ENCODE results near the gene TFAP2E. TPM values are rescaled to one million over a fixed set of nuclear protein-coding genes. Genes with fewer than 3 reads are reported as not detected.
"Not testable (repeated sequence)": the region's sequence is repeated elsewhere in the genome, so short reads cannot be mapped to it uniquely, and the experiment has no call there.

Gene TFAP2E
- total and polyA plus RNA-seq, 2 donors from 2014 or later = 0.28 to 1.0 TPM

DNA sequence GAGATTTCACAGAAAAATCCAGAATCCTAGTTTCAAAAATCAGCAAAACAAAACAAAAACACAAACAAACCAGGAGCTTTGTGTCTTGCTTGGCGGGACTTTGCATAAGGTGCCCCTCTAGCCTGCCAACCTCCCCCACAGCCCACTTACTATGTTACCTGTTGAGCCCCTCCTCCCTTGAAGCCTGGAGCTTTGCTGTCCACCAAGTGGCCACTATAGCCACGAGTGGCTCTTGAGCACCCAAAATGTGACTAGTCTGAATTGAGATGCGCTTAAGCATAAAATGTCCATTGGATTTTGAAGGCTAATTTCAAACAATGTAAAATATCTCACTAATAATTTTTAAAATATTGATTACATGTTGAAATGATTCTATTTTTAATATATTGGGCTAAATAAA, 12.2 kb downstream of the TFAP2E start:
- Histone ChIP-seq H3K36me3 (ENCODE audit: control insufficient read depth in 2 of 3, insufficient read depth in 3 of 3, low read length in 3 of 3) (no peaks in the 10 kb centered on the region), H3K4me1 (ENCODE audit: control insufficient read depth in 2 of 3, insufficient read depth in 2 of 3, low read depth in 1 of 3, low read length in 3 of 3) (no peaks in the 10 kb centered on the region), H3K27me3 (ENCODE audit: control insufficient read depth, insufficient read depth, low read length) (no peaks in the 10 kb centered on the region), H3K9me3 (ENCODE audit: control insufficient read depth in 2 of 3, insufficient read depth in 1 of 3, low read length in 3 of 3) (no peaks in the 10 kb centered on the region), H3K9ac (ENCODE audit: low read length in 3 of 3) (no peak overlapping the region), H3K4me3 (ENCODE audit: low read length in 3 of 3) (no peak overlapping the region), H3K27ac (ENCODE audit: low read depth in 2 of 2, low read length in 2 of 2) (no peak overlapping the region)
- DNase-seq = no peak
- TF ChIP-seq, protein P1, sequence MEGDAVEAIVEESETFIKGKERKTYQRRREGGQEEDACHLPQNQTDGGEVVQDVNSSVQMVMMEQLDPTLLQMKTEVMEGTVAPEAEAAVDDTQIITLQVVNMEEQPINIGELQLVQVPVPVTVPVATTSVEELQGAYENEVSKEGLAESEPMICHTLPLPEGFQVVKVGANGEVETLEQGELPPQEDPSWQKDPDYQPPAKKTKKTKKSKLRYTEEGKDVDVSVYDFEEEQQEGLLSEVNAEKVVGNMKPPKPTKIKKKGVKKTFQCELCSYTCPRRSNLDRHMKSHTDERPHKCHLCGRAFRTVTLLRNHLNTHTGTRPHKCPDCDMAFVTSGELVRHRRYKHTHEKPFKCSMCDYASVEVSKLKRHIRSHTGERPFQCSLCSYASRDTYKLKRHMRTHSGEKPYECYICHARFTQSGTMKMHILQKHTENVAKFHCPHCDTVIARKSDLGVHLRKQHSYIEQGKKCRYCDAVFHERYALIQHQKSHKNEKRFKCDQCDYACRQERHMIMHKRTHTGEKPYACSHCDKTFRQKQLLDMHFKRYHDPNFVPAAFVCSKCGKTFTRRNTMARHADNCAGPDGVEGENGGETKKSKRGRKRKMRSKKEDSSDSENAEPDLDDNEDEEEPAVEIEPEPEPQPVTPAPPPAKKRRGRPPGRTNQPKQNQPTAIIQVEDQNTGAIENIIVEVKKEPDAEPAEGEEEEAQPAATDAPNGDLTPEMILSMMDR (IDR thresholded peaks at IDR 0.05; ENCODE audit: borderline replicate concordance, extremely low read depth, insufficient read depth) = no peak
- no peak for FAIRE-seq
- intact Hi-C loops (cut with DNase I) = no loop called here

DNA sequence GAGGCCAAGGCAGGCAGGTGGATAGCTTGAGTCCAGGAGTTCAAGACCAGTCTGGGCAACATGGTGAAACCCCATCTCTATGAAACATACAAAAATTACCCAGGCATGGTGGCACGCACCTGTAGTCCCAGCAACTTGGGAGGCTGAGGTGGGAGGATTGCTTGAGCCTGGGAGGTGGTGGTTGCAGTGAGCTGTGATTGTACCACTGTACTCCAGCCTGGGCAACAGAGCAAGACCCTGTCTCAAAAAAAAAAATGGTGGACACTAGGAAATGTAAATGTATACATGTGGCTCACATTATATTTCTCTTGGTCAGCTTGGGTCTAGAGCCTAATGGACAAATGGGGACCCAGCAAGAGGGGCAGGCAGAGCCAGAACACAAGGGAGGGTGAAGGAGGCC, 12.7 kb downstream of the TFAP2E start:
- H3K9me3 ChIP-seq (ENCODE audit: control insufficient read depth in 2 of 3, insufficient read depth in 1 of 3, low read length in 3 of 3); H3K4me1 ChIP-seq (ENCODE audit: control insufficient read depth in 2 of 3, insufficient read depth in 2 of 3, low read depth in 1 of 3, low read length in 3 of 3); FAIRE-seq; H3K9ac ChIP-seq (ENCODE audit: low read length in 3 of 3); H3K4me3 ChIP-seq (ENCODE audit: low read length in 3 of 3); H3K36me3 ChIP-seq (ENCODE audit: control insufficient read depth in 2 of 3, insufficient read depth in 3 of 3, low read length in 3 of 3); DNase-seq; H3K27me3 ChIP-seq (ENCODE audit: control insufficient read depth, insufficient read depth, low read length); H3K27ac ChIP-seq (ENCODE audit: low read depth in 2 of 2, low read length in 2 of 2); intact Hi-C loops (cut with DNase I): not testable (repeated sequence)

DNA sequence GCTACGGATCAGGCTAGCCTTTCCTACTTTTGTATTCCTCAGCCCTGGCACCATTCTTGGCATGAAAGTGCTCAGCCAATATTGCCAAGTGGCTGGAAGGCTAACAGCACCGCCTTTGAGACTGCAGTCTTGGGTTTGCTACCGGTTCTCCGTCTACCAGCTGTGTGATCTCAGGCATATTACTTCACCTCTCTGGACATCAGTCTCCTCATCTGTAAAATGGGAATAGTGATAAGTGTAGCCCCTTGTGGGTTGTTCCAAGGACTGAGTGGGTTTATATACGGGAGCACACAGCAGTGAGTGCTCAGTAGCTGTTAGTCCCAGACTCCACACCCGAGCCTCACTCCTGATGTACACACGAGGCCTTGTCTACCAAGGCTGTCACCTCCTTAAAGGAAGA, 13.7 kb downstream of the TFAP2E start:
- Histone ChIP-seq H3K4me1 (ENCODE audit: control insufficient read depth in 2 of 3, insufficient read depth in 2 of 3, low read depth in 1 of 3, low read length in 3 of 3) (no peaks in the 10 kb centered on the region), H3K9me3 (ENCODE audit: control insufficient read depth in 2 of 3, insufficient read depth in 1 of 3, low read length in 3 of 3) (no peaks in the 10 kb centered on the region), H3K27ac (ENCODE audit: low read depth in 2 of 2, low read length in 2 of 2) (no peak overlapping the region), H3K36me3 (ENCODE audit: control insufficient read depth in 2 of 3, insufficient read depth in 3 of 3, low read length in 3 of 3) (no peaks in the 10 kb centered on the region), H3K9ac (ENCODE audit: low read length in 3 of 3) (no peak overlapping the region), H3K27me3 (ENCODE audit: control insufficient read depth, insufficient read depth, low read length) (no peaks in the 10 kb centered on the region), H3K4me3 (ENCODE audit: low read length in 3 of 3) (no peak overlapping the region)
- intact Hi-C loops (cut with DNase I) = no loop called here
- TF ChIP-seq, protein P1 (IDR thresholded peaks at IDR 0.05; ENCODE audit: borderline replicate concordance, extremely low read depth, insufficient read depth) = no peak
- no peak for FAIRE-seq
- no peak for DNase-seq

DNA sequence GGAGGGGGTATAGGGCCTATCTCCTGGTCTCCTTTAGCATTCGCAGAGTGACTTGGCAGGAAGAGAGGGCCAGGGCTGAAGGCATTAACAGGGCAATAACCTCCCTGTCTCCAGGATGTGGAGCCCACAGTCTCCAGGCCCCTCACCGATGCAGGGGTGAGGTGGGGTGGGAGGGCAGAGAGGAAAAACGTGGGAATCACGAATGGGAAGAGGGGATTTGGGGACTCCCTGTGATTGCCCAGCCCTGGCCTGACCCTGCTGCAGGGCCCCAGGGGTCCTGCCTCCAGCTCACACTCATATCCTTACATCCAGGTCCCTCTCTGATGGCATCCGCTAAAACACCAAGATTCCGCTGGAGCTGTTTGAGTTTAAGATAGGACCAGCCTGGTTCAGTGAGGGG, 14.6 kb downstream of the TFAP2E start:
- no peaks in the 10 kb centered on the region for H3K36me3 ChIP-seq (ENCODE audit: control insufficient read depth in 2 of 3, insufficient read depth in 3 of 3, low read length in 3 of 3)
- FAIRE-seq (no peak), DNase-seq (no peak)
- intact Hi-C loops (cut with DNase I) = no loop called here
- no peak overlapping the region for H3K4me3 ChIP-seq (ENCODE audit: low read length in 3 of 3)
- no peak overlapping the region for H3K27ac ChIP-seq (ENCODE audit: low read depth in 2 of 2, low read length in 2 of 2)
- H3K27me3 ChIP-seq (ENCODE audit: control insufficient read depth, insufficient read depth, low read length) = no peaks in the 10 kb centered on the region
- H3K4me1 ChIP-seq (ENCODE audit: control insufficient read depth in 2 of 3, insufficient read depth in 2 of 3, low read depth in 1 of 3, low read length in 3 of 3) = no peaks in the 10 kb centered on the region
- TF ChIP-seq, protein P1 (IDR thresholded peaks at IDR 0.05; ENCODE audit: borderline replicate concordance, extremely low read depth, insufficient read depth) = no peak
- no peak overlapping the region for H3K9ac ChIP-seq (ENCODE audit: low read length in 3 of 3)
- H3K9me3 ChIP-seq (ENCODE audit: control insufficient read depth in 2 of 3, insufficient read depth in 1 of 3, low read length in 3 of 3) = no peaks in the 10 kb centered on the region

All from kidney (tissue), 14 donors.